ENCODE results near the gene TSPOAP1.

The TSPOAP1 gene

DNA sequence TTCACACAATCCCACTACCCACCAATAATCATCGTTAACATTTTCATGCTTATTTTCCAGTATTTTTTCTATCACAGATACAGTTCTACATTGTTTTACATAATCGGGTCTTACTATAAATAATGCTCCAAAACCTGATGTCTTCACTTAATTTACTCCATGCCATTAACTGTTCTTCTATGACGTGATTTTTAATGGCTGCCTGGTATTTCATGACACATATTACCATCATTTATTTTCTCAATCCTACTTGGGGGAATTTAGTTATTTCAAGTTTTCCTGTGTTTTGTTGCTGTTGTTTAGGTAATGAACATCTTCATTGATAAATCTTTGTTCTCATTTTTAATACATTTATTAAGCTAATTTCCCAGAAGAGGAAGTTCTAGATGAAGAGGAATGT, 75.5 kb downstream of the TSPOAP1 start:
- H3K9me3 ChIP-seq (ENCODE audit: control insufficient read depth, low read length): no peaks in the 10 kb centered on the region
- no peak overlapping the region for H3K27ac ChIP-seq (ENCODE audit: insufficient read depth, low read length, poor library complexity, severe bottlenecking)
- H3K36me3 ChIP-seq (ENCODE audit: control insufficient read depth, insufficient read depth, low read length): no peaks in the 10 kb centered on the region
- peaks cover 11% of the 10 kb centered on the region for H3K4me1 ChIP-seq (ENCODE audit: control insufficient read depth, insufficient read depth, low read length, poor library complexity, severe bottlenecking)
- no peak overlapping the region for H3K4me3 ChIP-seq (ENCODE audit: insufficient read depth, low read depth, low read length, poor library complexity, severe bottlenecking)
- H3K27me3 ChIP-seq (replicated peaks; ENCODE audit: control insufficient read depth, insufficient read depth, low read length, poor library complexity, severe bottlenecking): peaks cover 5% of the 10 kb centered on the region
- DNase-seq: no peak

- peaks cover 11% of the 10 kb centered on the region for H3K4me1 ChIP-seq (ENCODE audit: control insufficient read depth, insufficient read depth, low read length, poor library complexity, severe bottlenecking)
- H3K27ac ChIP-seq (ENCODE audit: insufficient read depth, low read length, poor library complexity, severe bottlenecking): no peak overlapping the region
- no peak overlapping the region for H3K4me3 ChIP-seq (ENCODE audit: insufficient read depth, low read depth, low read length, poor library complexity, severe bottlenecking)
- DNase-seq: no peak
- no peaks in the 10 kb centered on the region for H3K9me3 ChIP-seq (ENCODE audit: control insufficient read depth, low read length)
- peaks cover 5% of the 10 kb centered on the region for H3K27me3 ChIP-seq (replicated peaks; ENCODE audit: control insufficient read depth, insufficient read depth, low read length, poor library complexity, severe bottlenecking)
- H3K36me3 ChIP-seq (ENCODE audit: control insufficient read depth, insufficient read depth, low read length): no peaks in the 10 kb centered on the region
Observed at GRCh38 chr17:58252141-58252540, 76.5 kb downstream of the TSPOAP1 start.

All from effector memory CD4-positive, alpha-beta T cell (primary cell).